HG03175 (cell line): Measurements from ENCODE around the gene TEAD1.

Experiments used
- ATAC-seq: cut with Tn5 transposase; IDR thresholded peaks from one replicate; pipeline ENCODE4 v1.9.1; 2021; ENCODE audit warnings: mild to moderate bottlenecking, moderate library complexity; ENCODE audit not compliant: unreplicated experiment

The TEAD1 gene

GRCh38 chr11:12685229-12685628 is 11.0 kb downstream of the TEAD1 start:
- ATAC-seq = no peak

GRCh38 chr11:12686246-12687060 is 12.2 kb downstream of the TEAD1 start:
- no peak for ATAC-seq

- no peak for ATAC-seq
These were observed 13.0 kb downstream of the TEAD1 start for GRCh38 chr11:12687216-12687623.

GRCh38 chr11:12687740-12688139 is 13.5 kb downstream of the TEAD1 start:
- no peak for ATAC-seq

DNA sequence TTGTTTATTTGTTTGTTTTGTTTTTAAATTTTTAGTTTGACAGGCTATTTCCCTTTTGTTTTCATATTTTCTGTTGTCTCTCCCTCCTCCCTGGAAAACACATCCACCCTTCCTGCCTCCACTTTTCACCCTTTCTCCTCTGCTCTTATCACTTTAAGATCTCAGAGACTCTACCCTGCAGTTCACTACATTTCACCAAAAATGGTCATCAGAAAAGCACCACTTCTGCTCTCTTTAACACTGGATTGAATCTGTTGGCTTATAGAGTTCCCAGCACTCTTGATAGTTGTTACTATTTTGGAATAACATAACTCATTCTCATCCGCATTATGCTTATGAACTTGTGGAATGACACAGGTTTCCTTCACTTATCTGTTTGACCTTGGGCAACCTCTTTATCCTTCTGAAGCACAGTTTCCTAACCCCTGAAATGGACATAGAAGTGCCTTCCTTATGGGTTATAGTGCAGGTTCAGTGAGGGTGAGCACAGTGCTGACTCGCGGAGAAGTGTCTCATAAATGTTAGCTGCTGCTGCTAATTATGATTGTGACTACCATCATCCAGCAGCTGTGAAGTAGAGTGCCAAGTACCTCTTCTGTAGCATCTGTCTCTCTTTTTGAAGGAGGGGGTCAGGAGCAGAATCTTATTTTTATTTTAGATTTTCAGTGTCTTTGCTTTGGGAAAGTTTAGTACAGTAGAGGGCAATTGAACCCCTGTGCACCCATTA is 15.0 kb downstream of the TEAD1 start:
- ATAC-seq = no peak

- no peak for ATAC-seq
These were observed 16.4 kb downstream of the TEAD1 start for GRCh38 chr11:12690663-12691062.

- ATAC-seq = no peak
These were observed 17.3 kb downstream of the TEAD1 start for GRCh38 chr11:12691473-12691872.

- ATAC-seq = no peak
These were observed 18.2 kb downstream of the TEAD1 start for GRCh38 chr11:12692229-12693075.

DNA sequence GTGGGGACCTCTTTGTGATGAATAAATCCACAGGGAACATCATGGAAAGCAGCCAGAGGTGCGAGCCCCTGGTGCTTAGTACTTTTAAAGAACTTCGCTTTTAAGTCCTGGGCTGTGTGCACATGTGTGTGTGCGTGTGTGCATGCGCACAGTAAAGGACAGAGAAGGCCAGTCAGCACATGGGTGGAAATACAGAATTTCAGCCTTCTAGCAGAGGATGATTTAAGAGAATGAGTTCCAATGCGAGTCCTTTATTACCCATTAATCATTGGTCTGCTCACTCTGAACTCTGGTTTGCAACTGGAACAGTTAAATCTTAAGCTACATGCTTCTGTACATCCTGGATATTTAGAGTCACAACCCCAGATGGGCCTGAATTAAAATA is 18.9 kb downstream of the TEAD1 start:
- ATAC-seq = no peak

GRCh38 chr11:12693479-12694182 is 19.4 kb downstream of the TEAD1 start:
- ATAC-seq = no peak

DNA sequence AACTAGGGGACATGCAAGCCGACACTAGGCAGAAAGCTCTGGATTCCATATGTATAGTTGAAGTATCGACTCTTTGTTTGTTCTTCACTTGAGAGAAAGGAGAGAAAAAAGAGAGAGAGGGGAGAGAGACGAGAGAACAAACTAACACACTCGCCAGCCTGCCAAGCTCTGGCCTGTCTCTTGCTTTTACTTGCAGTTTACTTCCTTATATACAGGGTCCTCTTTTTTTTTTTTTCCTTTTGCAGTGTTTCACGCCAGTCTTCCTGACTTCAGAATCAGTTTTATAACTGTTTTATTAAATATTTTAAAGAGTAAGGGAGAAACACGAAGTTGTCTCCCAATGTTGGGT is 19.9 kb downstream of the TEAD1 start:
- ATAC-seq = no peak

GRCh38 chr11:12695221-12695794 is 21.1 kb downstream of the TEAD1 start:
- ATAC-seq = no peak

DNA sequence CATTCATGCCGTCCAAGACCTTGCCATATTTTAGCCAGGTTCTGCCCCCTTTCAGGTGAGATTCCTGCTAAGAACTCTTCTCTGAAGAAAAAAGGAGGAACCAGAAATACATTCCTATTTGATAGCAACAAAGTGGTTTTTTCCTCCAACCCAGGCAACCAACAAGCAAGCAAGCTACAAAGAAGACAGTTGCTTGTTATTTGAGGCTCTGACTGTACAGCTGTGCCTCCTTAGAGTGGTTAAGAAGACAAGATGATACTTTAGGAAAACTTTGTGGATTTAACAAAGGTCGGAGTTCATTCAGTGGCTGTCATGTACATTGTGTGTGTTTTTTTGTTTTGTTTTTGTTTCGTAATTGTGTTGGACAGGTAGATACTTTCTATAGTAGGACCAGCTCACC is 21.7 kb downstream of the TEAD1 start:
- ATAC-seq = no peak

DNA sequence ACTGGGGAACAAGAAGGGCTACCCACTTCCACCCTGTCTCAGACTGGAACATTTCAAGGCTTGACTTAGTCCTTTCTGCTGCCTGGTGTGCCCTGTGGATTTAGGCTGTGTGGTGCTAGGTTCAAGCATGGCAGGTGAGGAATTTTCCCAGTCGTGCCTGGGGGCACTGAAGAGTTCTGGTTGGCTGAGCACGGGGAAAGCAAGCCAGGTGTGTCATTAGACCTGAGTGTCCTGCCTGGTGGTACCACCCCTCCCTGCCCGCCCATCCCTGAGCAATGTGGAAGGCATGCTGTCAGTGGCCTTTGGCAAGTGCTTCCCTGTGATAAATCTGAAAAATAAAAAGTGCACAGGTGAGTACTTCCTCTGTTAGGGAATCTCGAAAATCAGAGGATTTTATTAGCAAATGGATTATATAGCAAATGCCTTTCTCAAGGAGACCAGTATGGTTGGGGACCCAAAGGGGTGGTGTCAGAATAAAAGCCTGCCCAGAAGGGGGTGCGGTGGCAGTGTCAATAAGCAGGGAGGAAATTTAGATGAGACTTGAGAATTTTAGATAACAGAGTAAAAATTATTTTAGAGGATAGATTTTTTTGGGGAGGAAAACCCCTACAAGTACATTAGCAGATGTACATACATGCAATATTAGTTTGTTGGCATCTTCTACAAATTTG is 22.8 kb downstream of the TEAD1 start:
- no peak for ATAC-seq

- ATAC-seq = no peak
These were observed 23.8 kb downstream of the TEAD1 start for GRCh38 chr11:12698048-12698447.

GRCh38 chr11:12701811-12702592 is 27.8 kb downstream of the TEAD1 start:
- ATAC-seq = no peak

DNA sequence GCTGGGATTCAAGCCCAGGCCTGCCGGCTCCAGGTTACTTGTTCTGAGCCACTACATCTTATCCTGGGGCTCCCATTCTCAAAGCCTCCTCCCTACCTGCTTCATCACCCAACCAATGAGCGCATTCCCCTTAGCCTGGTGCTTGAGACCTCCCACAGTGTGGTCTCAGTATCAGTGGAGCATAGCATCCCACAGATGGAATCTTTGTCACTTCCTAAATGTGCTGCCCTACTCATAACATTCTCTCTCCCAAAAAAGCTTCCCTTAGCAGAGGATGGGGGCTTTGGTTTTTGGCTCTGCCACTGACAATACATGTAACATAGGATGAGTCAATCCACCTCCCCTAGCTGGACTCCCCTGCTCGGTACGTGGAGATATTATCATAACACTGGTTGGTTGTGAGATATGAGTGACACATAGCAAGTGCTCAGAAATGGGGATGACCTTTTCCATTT is 28.8 kb downstream of the TEAD1 start:
- no peak for ATAC-seq

DNA sequence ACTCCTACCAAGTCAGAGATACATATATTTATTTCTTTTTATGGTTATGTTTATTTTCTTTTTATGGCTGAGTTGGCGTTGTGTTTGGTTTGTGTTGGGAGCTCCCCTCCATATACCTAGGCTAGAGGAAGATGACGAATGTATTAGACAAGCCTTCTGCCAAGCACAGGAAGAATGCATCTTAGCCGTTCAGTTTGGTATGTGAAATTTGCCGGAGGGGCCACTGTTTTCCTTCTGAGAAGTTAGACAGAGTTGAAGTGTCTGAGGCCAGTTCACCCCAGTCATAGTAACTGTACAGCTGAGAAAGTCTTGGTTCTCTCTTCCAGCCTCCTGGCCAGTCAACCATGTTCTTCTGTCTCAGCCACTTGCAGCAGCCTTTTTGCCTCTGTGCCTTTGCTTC is 29.8 kb downstream of the TEAD1 start:
- ATAC-seq = no peak

- ATAC-seq = no peak
These were observed 31.7 kb downstream of the TEAD1 start for GRCh38 chr11:12705874-12706273.
